MG63 (cell line): Measurements from ENCODE around the gene ALX1. TPM values are rescaled to one million over a fixed set of nuclear protein-coding genes. Genes with fewer than 3 reads are reported as not detected.

ENCODE experiments used
- total RNA-seq: library from RNA; depleted of rRNA; stranded (reverse); fragments of >200 nt; shearing (Covaris generic); gene quantifications from 2 replicates; pipeline ENCODE4 v1.2.3, GENCODE V29; 2014; ENCODE audit warnings: low replicate concordance; rRNA removed

ALX1 gene
- total RNA-seq, 1 experiment from 2014 or later: 4.0 TPM

Other genes with a start within 250 kb of the ALX1 start
- not detected in 2 replicates for gene TSPAN19, start 243.9 kb upstream of the ALX1 start, total RNA-seq
- gene LRRIQ1, start 243.9 kb upstream of the ALX1 start, total RNA-seq: 0.36 TPM in 1 of 2 replicates, not detected in the other